HG02870 (cell line): ENCODE measurements around the gene ACVR1B.

Experiments used
- ATAC-seq: cut with Tn5 transposase; IDR thresholded peaks from one replicate; pipeline ENCODE4 v1.9.1; 2021; ENCODE audit warnings: mild to moderate bottlenecking, moderate library complexity; ENCODE audit not compliant: unreplicated experiment

Gene ACVR1B

DNA sequence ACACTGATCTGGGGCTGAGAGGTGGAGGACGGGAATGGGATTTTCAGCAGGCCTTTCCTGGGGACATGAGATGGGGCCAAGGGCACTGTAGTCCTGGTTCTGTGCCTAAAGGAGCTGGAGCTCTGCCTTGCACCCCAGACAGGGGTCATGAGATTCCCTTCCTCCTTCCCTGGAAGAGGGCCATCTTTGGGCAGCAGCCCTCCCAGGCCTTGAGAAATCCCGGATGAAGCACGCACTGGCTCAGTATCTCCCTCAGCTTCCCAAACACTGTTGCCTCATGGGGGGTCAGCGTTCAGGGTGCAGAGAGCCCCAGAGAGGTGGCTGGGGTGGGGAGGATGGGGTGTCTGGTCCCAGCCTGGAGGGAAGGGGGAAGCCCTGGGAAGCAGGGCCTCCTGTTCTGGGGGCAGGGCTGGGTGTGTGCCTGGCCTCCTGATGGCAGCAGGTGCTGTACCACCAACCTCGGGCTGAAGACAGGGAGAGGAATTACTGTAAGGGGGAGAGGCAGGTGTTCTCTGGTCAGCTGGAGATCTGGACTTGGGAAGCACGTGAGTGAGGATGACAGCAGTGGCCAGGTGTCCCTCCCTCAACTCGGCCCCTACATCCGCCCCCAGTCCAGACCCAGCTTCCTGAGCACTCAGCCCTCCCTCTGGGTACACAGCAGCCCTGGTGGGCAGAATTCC is 91.3 kb downstream of the ACVR1B start:
- ATAC-seq: no peak

DNA sequence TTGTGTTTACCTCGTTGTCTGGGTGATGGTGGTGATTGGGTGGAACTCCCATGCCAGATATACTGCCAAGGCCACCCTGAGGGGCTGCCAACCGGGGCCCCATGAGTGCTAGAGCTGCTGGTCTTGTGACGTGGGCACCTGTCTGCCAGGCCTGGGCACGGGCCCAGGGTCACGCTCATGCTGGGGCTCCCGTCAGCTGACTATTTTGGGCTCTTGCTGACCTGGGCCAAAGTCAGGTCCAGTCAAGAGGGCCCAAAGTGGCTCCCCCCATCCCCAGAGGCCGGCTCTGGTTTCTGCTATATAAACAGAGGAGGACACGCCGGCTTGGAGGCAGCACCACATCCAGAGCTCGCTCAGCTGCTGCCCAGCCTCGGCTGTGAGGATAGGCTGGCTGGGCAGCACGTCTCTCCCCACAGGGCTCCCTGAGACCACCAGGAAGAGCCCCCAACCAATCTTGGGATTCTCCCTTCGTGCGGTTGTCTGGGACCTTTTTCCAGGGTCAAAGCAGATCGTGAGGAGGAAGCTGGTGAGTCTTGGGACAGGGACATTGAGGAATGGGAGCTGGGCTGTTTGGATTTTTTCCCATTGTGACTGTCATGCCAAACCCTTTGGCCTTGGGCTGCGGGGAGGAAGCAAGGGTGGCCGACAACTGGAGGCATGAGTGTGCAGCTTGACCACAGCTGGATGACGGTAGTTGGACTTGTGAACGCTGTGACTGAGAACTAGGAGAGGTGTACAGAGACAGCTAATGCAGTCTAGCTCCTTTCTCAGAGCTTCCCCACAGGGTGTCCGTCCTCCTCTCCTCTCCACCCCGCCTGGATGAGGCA is 92.1 kb downstream of the ACVR1B start:
- ATAC-seq: no peak

DNA sequence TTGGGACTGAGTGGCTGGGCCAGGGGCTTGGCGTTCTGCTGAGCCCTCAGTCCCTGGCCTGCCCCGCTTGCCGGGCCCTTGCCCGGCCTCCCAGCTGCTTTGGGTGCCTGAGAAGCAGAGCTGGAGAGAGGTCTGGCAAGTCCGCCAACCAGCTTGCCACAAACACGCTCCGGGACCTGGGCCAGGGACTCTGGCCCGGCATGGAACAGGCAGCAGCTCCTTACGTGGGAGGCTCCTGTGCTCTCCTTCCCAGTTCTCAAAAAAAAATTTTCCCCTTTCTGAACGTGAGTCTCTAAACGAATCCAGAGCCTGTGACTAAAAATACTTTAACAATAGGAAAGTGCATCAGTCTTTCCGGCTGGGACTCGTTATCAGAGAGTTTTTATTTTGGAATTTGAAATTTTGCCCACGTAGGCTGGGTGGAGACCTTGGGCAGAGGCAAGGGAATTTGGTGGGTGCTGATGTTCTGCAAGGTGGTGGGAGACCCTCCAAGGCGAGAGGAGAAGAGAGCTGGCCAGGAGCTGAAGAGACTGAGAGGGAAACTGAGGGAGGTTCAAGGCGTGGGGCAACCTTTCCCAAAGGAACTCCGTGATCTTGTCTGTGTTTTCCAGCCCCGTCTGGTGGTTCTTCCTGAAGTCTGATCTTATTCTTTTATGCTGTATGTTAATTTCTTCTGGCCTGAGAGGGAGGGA is 92.9 kb downstream of the ACVR1B start:
- ATAC-seq: no peak

DNA sequence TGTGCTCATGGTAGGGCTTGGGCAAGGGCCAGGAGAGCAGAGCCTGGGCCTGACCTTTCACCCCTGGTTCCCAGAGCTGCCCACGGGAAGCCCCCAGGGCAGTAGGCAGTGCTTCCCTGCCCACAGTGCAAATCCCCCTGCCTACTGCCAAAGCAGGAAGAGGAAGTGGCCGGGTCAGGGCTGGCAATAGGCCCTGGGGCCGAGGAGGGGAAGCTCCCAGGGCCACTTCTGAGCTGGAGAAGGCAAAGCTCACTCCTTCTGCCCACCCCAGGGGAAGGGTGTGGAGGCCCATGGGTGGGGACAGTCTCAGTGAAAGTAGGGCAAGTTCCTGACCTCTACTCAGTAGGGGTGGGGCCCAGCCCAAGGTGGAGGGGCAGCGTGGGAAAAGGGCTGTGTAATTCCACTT is 94.3 kb downstream of the ACVR1B start:
- ATAC-seq: no peak
